ENCODE results near the gene TICRR.

TICRR gene

DNA sequence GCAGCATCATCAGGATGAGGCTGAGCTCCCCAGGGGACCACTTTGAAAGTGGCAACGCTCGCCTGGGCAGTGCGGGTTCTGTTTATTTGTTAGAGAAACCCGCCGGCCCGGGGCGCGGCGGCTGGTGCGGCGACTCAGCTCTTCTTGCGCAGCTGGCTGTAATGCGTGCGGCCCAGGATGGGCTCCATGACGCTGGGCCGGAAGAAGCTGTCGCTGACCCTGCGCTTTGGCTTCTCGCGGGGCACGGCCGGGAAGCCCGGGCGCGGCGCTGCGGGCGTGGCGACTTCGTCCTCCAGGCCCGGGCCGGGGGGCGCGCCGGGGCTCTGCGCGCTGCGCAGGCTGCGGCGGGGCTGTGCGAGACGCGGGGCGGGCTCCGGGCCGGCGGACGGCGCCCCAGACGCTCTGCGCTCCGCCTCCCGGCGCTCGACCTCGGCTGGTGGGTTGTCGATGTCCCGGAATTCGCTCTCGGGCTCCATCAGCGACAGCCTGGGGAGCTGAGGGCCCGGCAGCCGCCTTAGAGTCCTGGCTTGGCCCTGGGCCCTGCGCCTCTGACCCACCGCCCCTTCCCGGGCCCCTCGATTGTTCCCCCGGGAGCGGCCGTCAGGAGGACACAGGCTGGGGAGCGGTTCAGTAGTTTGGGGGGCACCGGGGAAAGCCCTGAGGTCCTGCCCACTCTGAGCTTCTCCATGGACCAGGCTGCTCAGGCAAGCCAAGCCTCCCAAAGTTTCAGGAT, 90.3 kb downstream of the TICRR start:
- H3K4me3 ChIP-seq (ENCODE audit: low read depth, low read length), result peak overlapping the region; percentile 23
- TF ChIP-seq, protein P1, sequence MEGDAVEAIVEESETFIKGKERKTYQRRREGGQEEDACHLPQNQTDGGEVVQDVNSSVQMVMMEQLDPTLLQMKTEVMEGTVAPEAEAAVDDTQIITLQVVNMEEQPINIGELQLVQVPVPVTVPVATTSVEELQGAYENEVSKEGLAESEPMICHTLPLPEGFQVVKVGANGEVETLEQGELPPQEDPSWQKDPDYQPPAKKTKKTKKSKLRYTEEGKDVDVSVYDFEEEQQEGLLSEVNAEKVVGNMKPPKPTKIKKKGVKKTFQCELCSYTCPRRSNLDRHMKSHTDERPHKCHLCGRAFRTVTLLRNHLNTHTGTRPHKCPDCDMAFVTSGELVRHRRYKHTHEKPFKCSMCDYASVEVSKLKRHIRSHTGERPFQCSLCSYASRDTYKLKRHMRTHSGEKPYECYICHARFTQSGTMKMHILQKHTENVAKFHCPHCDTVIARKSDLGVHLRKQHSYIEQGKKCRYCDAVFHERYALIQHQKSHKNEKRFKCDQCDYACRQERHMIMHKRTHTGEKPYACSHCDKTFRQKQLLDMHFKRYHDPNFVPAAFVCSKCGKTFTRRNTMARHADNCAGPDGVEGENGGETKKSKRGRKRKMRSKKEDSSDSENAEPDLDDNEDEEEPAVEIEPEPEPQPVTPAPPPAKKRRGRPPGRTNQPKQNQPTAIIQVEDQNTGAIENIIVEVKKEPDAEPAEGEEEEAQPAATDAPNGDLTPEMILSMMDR (IDR thresholded peaks at IDR 0.05; ENCODE audit: low read depth, low read length), result no peak
- in situ Hi-C loops (cut with HindIII; ENCODE audit: low sequenced_read_pairs), result no loop called here
- DNase-seq (ENCODE audit: low read depth, low spot score), result peak; percentile 49

DNA sequence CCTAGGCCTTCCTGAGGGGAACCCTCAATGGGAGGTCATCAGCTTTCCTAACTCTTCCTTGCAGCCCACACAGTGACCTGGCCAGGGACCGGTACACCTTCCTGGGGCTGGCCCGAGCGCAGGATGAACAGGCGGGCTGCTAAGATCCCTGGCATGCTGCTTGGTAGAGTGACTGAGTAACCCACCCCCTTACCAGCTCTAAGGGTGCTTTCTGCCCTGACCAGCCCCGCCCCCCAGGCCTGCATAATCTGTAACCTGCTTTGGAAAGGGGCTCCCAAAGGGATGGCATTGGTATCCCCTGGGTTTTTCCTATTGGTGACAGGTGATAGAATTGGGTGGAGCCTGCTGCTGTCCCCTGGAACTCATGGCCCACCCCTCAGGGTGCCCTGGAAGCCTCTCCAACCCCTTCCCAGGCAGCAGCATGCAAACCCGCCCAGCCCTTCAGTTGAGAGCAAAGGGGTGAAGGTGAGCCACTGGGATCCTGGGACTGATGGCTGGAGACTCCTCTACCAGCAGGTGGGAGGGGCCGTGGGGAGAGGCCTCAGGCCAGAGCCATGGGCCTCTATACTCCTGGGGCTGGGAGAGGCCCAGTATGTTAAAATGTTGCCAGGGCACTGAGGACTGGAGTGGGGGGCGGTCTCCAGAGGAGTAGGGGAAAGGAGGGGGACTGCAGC, 91.1 kb downstream of the TICRR start:
- DNase-seq (ENCODE audit: low read depth, low spot score), result no peak
- TF ChIP-seq, protein P1 (IDR thresholded peaks at IDR 0.05; ENCODE audit: low read depth, low read length), result no peak
- in situ Hi-C loops (cut with HindIII; ENCODE audit: low sequenced_read_pairs), result no loop called here
- no peak overlapping the region for H3K4me3 ChIP-seq (ENCODE audit: low read depth, low read length)

DNA sequence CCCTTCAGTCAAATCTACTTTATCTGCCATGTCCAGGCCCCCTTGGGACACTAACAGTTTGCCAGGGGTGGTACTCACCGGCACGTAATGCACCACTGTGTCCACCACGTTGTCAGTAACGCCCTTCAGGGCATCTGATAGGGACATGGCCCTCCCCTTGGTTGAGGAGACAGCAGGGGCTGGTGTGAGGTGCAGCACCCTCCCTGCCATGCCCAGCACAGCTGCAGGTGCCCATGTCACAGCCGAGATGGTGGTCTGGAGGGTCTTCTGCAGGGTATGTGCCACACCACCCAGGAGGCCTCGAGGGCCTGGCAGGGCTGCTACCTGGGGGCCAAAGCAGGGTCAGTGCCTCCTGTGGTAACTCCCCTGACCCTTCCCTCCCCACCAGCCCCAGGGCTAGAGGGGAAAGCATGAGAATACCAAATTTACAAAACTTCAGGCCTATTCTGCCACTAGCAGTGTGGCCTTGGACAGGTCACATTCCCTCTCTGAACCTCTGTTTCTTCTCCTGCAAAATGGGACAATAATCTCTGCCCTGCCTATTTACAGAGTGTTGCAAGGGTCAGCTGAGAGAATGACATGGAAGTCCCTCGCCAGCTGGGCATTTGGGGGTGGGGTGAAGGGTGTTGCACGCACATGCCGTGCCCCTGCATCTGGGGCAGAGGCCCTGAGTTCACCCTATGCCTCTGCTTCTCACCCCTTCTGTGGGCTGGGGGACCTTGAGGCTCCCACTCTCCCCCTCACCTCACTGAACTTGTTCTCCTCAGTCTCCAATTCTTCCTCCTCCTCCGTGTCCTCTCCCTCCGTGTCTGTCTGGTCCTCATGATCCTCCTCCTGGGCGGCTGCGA, 91.8 kb downstream of the TICRR start:
- in situ Hi-C loops (cut with HindIII; ENCODE audit: low sequenced_read_pairs), result no loop called here

DNA sequence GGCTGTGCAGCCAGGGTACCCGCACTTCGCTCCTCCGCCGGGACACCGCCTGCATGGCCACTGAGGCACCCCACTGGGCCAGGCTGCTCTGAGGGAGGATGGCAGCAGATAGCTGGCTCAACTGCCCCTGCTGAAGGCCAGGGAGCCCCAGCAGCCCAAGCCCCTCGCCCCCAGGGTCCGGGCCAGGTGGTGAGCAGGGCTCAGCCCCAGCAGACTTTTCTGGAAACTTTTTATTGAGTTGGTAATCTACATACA, 92.4 kb downstream of the TICRR start:
- no peak for DNase-seq (ENCODE audit: low read depth, low spot score)
- H3K4me3 ChIP-seq (ENCODE audit: low read depth, low read length), result no peak overlapping the region
- in situ Hi-C loops (cut with HindIII; ENCODE audit: low sequenced_read_pairs), result no loop called here
- TF ChIP-seq, protein P1 (IDR thresholded peaks at IDR 0.05; ENCODE audit: low read depth, low read length), result no peak

More for the DNA sequence above, 91.8 kb downstream of the TICRR start:
- DNase-seq (ENCODE audit: low read depth, low spot score), result no peak
- TF ChIP-seq, protein P1 (IDR thresholded peaks at IDR 0.05; ENCODE audit: low read depth, low read length), result no peak
- H3K4me3 ChIP-seq (ENCODE audit: low read depth, low read length), result no peak overlapping the region

DNA sequence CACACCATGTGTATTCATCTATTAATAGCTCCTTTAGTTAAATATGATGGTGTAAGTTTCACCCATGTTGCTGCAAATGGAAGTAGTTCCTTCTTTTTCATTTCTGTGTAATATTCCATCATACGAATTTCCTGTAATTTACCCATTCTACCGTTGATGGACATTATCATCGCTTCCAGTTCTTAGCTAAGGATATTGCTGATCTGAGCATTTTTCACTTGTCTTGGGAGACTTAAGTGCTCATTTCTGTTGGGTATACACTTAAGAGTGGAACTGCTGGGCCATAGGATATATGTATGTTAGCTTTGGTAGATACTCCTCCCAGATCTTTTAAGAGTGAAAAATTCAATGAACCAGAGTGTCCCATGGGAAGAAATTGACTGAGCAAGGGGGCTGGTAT, 92.9 kb downstream of the TICRR start:
- no peak for DNase-seq (ENCODE audit: low read depth, low spot score)
- H3K4me3 ChIP-seq (ENCODE audit: low read depth, low read length), result no peak overlapping the region
- TF ChIP-seq, protein P1 (IDR thresholded peaks at IDR 0.05; ENCODE audit: low read depth, low read length), result no peak
- in situ Hi-C loops (cut with HindIII; ENCODE audit: low sequenced_read_pairs), result no loop called here

DNA sequence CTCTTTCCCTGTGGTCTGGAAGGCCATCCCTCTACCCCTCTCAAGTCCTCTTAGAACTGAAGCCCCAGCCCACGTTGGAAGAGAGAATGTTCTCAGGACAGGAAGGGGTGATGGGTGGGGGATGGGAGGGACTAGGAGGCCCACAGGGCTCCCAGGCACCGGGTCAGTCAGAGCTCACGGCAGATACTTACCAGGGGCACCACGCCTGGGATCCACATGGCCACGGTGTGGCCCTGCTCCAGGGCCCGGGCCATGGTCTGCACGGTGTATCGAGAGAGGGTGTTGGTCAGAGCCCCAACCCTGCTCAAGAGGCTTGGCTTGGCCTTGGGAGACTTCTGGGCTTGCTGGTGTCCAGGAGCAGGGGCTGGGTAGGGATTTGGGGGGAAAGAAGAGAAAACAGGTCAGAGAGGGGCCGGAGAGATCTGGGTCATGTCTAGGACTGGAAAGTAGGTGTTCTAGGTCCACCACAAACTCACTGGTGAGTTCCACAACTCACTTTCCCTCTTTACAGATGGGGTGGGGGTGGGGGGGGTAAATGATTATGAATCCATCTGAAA, 94.1 kb downstream of the TICRR start:
- no peak for DNase-seq (ENCODE audit: low read depth, low spot score)
- in situ Hi-C loops (cut with HindIII; ENCODE audit: low sequenced_read_pairs), result no loop called here
- TF ChIP-seq, protein P1 (IDR thresholded peaks at IDR 0.05; ENCODE audit: low read depth, low read length), result no peak
- no peak overlapping the region for H3K4me3 ChIP-seq (ENCODE audit: low read depth, low read length)

Data from astrocyte of the spinal cord (primary cell).